Kidney (tissue), 14 donors: ENCODE data around the gene NDOR1. TPM values are rescaled to one million over a fixed set of nuclear protein-coding genes. Genes with fewer than 3 reads are reported as not detected.

Experiments used
- DNase-seq, 5 donors: peaks; one replicate each; pipeline ENCODE4 v3.0.0-alpha.2; 2013 to 2020
- FAIRE-seq: peaks from 2 replicates; lab custom pipeline; 2012; peaks lifted over from hg19 to GRCh38; lab: Jason Lieb, UNC
- H3K27ac ChIP-seq, 2 donors: one replicate each; pipeline ENCODE4 v1.7.0; 2013; ENCODE audit warnings: low read depth in 2 of 2, low read length in 2 of 2, inconsistent platforms in 1 of 2
- H3K27me3 ChIP-seq: one replicate; pipeline ENCODE4 v1.7.1; 2013; ENCODE audit warnings: low read length, inconsistent platforms; ENCODE audit not compliant: control insufficient read depth, insufficient read depth
- H3K36me3 ChIP-seq, 3 donors: one replicate each; pipeline versions ENCODE4 v1.7.0 to v1.7.1; 2013; ENCODE audit warnings: low read length in 3 of 3, control low read depth in 1 of 3, inconsistent platforms in 1 of 3; ENCODE audit not compliant: insufficient read depth in 3 of 3, control insufficient read depth in 2 of 3
- H3K4me1 ChIP-seq, 3 donors: one replicate each; pipeline versions ENCODE4 v1.7.0 to v1.7.1; 2013; ENCODE audit warnings: low read length in 3 of 3, inconsistent platforms in 1 of 3, low read depth in 1 of 3; ENCODE audit not compliant: control insufficient read depth in 2 of 3, insufficient read depth in 2 of 3
- H3K4me3 ChIP-seq, 3 donors: one replicate each; pipeline versions ENCODE4 v1.7.0 to v1.8.1; 2013; ENCODE audit warnings: low read length in 3 of 3, control low read depth in 1 of 3, inconsistent platforms in 1 of 3
- H3K9ac ChIP-seq, 3 donors: one replicate each; pipeline versions ENCODE4 v1.7.0 to v1.7.1; 2013; ENCODE audit warnings: low read length in 3 of 3, control low read depth in 1 of 3, inconsistent platforms in 1 of 3
- H3K9me3 ChIP-seq, 3 donors: one replicate each; pipeline versions ENCODE4 v1.7.0 to v1.7.1; 2013; ENCODE audit warnings: low read length in 3 of 3, control low read depth in 1 of 3, inconsistent platforms in 1 of 3; ENCODE audit not compliant: control insufficient read depth in 2 of 3, insufficient read depth in 1 of 3
- intact Hi-C: fragments of 100-400 bp; cut with DNase I; formaldehyde crosslinking; loops from one replicate; pipeline ENCODE4 v1.11.1; 2022
- polyA plus RNA-seq: library from polyadenylated mRNA; stranded (reverse); fragments of 350-450 nt; fragmentation: Illumina TruSeq; extraction: RNeasy Lipid Tissue Mini Kit (QIAGEN cat#74804); gene quantifications from one replicate; pipeline ENCODE4 v1.2.3, GENCODE V29; 2014; ENCODE audit warnings: low read depth, low replicate concordance; ENCODE audit not compliant: insufficient read depth
- total RNA-seq: library from RNA; stranded (reverse); fragmentation: NEBNext Ultra II Directional; extraction: Animal tissue kit (Norgen Biotek cat#: 25700); gene quantifications from one replicate; pipeline ENCODE4 v1.2.1, GENCODE V29; 2021
- TF ChIP-seq, protein P1 (sequence below): IDR thresholded peaks from 3 replicates; pipeline ENCODE4 v1.5.1; 2012; ENCODE audit warnings: mild to moderate bottlenecking, moderate library complexity, borderline replicate concordance; ENCODE audit not compliant: insufficient read depth; ENCODE audit errors: extremely low read depth
- donor health status: control.
- donor health status: control.
- donor health status: control.
- donor health status: control.
- donor health status: control.
- donor health status: DM: yes; HTN: yes; CAD: no.
- donor health status: Normal renal cell carcinoma (clear cell type).

NDOR1 gene
- total and polyA plus RNA-seq, 2 donors from 2014 or later, result 5.9 to 17.8 TPM

DNA sequence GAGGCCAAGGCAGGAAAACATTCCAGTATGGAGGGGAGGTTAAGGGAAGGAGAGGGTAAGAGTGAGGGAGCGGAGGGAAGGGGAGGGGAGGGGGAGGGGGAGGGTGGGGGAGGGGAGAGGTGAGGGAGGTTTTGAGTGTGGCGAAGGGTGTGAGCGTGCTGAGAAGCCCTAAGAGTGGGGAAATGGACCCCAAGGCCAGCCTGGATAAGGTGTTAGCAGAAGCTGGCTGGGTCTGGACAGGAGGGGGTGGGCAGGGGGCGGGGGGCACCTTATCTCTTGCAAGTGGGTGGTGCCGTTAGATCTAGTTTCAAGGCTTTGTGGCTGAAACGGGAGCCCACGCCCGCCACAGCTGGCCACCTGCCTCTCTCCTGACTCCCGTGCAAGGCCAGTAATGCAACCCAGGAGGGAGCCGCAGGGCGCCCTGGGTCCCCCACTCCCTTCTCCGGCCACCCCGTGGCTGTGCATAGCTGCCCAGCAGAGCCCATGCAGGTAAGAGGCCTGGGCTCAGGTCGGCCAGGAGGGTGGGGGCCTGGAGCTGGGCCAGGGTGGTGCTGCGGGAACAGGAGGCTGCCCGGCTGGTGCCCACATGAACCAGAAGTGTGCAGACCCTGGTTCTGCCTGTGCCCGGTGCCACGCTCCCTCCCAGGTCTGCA lies 22.5 kb downstream of the NDOR1 start:
- DNase-seq (peak in 1 of 5 donors; percentile 71), FAIRE-seq (no peak)
- Histone ChIP-seq H3K36me3 (no peaks in the 10 kb centered on the region), H3K4me3 (no peak overlapping the region), H3K27me3 (no peaks in the 10 kb centered on the region), H3K4me1 (peaks cover 0 to 31% (median 18%) of the 10 kb centered on the region in 3 donors), H3K27ac (no peak overlapping the region), H3K9ac (no peak overlapping the region), H3K9me3 (no peaks in the 10 kb centered on the region)
- intact Hi-C loops, result no loop called here
- TF ChIP-seq, protein P1, sequence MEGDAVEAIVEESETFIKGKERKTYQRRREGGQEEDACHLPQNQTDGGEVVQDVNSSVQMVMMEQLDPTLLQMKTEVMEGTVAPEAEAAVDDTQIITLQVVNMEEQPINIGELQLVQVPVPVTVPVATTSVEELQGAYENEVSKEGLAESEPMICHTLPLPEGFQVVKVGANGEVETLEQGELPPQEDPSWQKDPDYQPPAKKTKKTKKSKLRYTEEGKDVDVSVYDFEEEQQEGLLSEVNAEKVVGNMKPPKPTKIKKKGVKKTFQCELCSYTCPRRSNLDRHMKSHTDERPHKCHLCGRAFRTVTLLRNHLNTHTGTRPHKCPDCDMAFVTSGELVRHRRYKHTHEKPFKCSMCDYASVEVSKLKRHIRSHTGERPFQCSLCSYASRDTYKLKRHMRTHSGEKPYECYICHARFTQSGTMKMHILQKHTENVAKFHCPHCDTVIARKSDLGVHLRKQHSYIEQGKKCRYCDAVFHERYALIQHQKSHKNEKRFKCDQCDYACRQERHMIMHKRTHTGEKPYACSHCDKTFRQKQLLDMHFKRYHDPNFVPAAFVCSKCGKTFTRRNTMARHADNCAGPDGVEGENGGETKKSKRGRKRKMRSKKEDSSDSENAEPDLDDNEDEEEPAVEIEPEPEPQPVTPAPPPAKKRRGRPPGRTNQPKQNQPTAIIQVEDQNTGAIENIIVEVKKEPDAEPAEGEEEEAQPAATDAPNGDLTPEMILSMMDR, result no peak

DNA sequence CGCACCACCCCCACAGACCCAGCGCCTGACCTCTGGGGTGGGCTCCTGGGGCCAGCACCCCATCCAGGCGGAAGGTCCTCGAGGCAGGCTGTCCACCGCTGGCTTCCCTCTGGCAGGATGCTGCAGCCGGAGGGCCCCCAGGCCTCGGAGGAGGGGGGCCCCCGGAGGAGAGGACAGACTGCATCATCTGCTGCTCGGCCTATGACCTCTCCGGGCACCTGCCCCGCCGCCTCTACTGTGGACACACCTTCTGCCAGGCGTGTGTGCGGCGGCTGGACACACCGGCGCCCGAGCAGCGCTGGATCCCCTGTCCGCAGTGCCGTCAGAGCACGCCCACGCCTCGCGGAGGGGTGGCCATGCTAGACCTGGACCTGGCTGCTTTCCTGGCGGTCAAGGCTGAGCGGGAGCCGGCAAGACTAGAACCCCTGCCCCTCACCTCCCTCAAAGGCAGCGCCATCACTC lies 23.0 kb downstream of the NDOR1 start:
- peak in 1 of 5 donors; percentile 63 for DNase-seq
- no peaks in the 10 kb centered on the region for H3K36me3 ChIP-seq
- H3K4me3 ChIP-seq, result no peak overlapping the region
- H3K27ac ChIP-seq, result no peak overlapping the region
- intact Hi-C loops, result no loop called here
- H3K9me3 ChIP-seq, result no peaks in the 10 kb centered on the region
- TF ChIP-seq, protein P1, result no peak
- H3K27me3 ChIP-seq, result no peaks in the 10 kb centered on the region
- FAIRE-seq, result no peak
- H3K9ac ChIP-seq, result no peak overlapping the region
- H3K4me1 ChIP-seq, result peaks cover 0 to 29% (median 18%) of the 10 kb centered on the region in 3 donors

DNA sequence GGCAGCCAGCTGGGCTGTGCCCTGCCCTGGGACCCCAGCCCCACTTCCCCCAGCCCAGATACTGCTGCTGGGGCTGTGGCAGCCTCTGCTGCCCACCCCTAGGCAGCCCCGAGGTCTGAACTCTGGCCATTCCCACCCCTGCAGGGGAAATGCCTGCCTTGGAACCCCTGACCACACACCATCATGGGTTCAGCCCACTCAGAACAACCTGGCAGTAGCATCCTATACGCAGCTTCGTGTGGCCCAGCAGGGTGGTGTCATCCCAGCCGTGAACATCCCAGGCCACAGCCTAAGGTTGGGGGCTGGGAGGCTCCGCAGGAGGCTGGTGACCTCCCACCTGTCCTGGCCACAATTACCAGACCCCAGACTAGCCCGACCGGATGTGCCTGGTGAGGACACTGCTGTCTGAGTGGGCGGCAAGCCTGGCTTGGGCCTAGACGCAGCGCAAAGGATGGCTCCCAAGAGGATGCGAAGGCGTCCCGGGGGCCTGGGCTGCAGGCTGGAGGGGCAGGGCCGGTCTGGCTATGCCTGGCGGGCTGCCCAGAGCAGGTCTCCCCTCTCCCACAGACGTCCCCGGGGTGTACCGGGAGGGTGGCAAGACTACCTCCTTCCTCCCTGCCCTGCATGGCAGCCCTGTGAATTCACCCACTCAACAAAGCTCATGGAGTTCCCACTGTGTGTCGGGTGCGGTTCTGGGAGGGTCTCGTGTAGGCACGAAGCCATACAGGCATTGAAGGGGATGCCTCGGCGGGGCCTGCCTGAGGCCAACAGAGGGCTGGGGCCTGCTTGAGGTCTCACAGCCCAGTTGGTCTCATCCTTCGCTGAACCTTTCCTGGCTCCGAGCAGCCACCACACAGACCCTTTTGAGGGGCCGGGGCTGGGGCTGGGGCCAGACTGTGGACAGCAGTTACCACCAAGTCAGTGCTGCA lies 23.7 kb downstream of the NDOR1 start:
- Histone ChIP-seq H3K4me3 (no peak overlapping the region), H3K4me1 (peaks cover 0 to 26% (median 15%) of the 10 kb centered on the region in 3 donors), H3K36me3 (no peaks in the 10 kb centered on the region), H3K27me3 (no peaks in the 10 kb centered on the region), H3K9ac (no peak overlapping the region), H3K9me3 (no peaks in the 10 kb centered on the region), H3K27ac (peak overlapping the region in 1 of 2 donors; percentile 51)
- intact Hi-C loops, result no loop called here
- DNase-seq (peak in 1 of 5 donors; percentile 59), FAIRE-seq (no peak)
- TF ChIP-seq, protein P1, result no peak
